CD4-positive, alpha-beta T cell (primary cell): ENCODE results near the gene LZTFL1. TPM values are rescaled to one million over a fixed set of nuclear protein-coding genes. Genes with fewer than 3 reads are reported as not detected.

Source experiments
- ATAC-seq: fragments of 200-7000 bp; cut with Tn5 transposase; one replicate; pipeline ENCODE4 v1.10.0; 2022; ENCODE audit warnings: mild to moderate bottlenecking; ENCODE audit not compliant: poor library complexity
- CTCF ChIA-PET: fragments of 350-600 bp; sonication (Branson Sonifier 250); formaldehyde crosslinking; loops from one replicate; lab custom pipeline; 2021; ENCODE audit warnings: antibody characterized with exemption, inconsistent platforms; lab: Charles Lee
- POLR2A ChIA-PET: fragments of 350-600 bp; sonication (Branson Sonifier 250); formaldehyde crosslinking; loops from one replicate; lab custom pipeline; 2021; ENCODE audit warnings: antibody characterized with exemption, inconsistent platforms; lab: Charles Lee
- DNase-seq, 14 experiments: peaks; one replicate each; pipeline ENCODE4 v3.0.0-alpha.2; 2013 to 2020; ENCODE audit warnings: mixed read lengths in 2 of 14
- H3K27ac ChIP-seq, 2 donors: one replicate each; pipeline versions ENCODE4 v1.5.1 to v1.7.0; 2013; ENCODE audit warnings: low read length in 2 of 2, low read depth in 1 of 2, mild to moderate bottlenecking in 1 of 2
- H3K27me3 ChIP-seq, 2 experiments: 1 replicate in 1 of 2; 2 replicates in 1 of 2; pipeline versions ENCODE4 v1.6.1 to v1.7.0; 2013; ENCODE audit warnings: low read length in 2 of 2, control low read depth in 1 of 2, mild to moderate bottlenecking in 1 of 2, moderate library complexity in 1 of 2; ENCODE audit not compliant: insufficient read depth in 2 of 2, control insufficient read depth in 1 of 2
- H3K36me3 ChIP-seq: one replicate; pipeline ENCODE4 v1.6.1; 2013; ENCODE audit warnings: low read length, control low read depth; ENCODE audit not compliant: insufficient read depth
- H3K4me1 ChIP-seq: one replicate; pipeline ENCODE4 v1.6.1; 2013; ENCODE audit warnings: low read length, control low read depth; ENCODE audit not compliant: insufficient read depth
- H3K4me3 ChIP-seq: one replicate; pipeline ENCODE4 v1.5.1; 2013; ENCODE audit warnings: mild to moderate bottlenecking, low read length, moderate library complexity
- H3K9me3 ChIP-seq, 2 experiments: 1 replicate in 1 of 2; 2 replicates in 1 of 2; pipeline versions ENCODE4 v1.6.1 to v1.7.0; 2013; ENCODE audit warnings: low read length in 2 of 2, mild to moderate bottlenecking in 2 of 2, control low read depth in 1 of 2, moderate library complexity in 1 of 2; ENCODE audit not compliant: control insufficient read depth in 1 of 2, insufficient read depth in 1 of 2
- H3K27ac Mint-ChIP-seq: one replicate; pipeline ENCODE4 v1.8.0; 2020; ENCODE audit warnings: mixed read lengths
- H3K27me3 Mint-ChIP-seq: one replicate; pipeline ENCODE4 v1.8.0; 2021; ENCODE audit warnings: mixed read lengths
- H3K36me3 Mint-ChIP-seq: one replicate; pipeline ENCODE4 v1.8.0; 2021; ENCODE audit warnings: low read depth, mixed read lengths
- H3K4me1 Mint-ChIP-seq: one replicate; pipeline ENCODE4 v1.8.0; 2021; ENCODE audit warnings: low read depth, mixed read lengths
- H3K4me3 Mint-ChIP-seq: one replicate; pipeline ENCODE4 v1.8.0; 2020; ENCODE audit warnings: mild to moderate bottlenecking, mixed read lengths
- H3K9me3 Mint-ChIP-seq: one replicate; pipeline ENCODE4 v1.8.0; 2020; ENCODE audit warnings: mixed read lengths
- intact Hi-C, 2 experiments: fragments of 100-400 bp; cut with DNase I in 1 of 2; cut with micrococcal nuclease in 1 of 2; formaldehyde crosslinking; loops; one replicate each; pipeline versions ENCODE4 v1.15.1 to v1.9.0; 2023 to 2025; cut with DNase I, micrococcal nuclease
- total RNA-seq, 174 experiments: library from RNA in 2 of 174; stranded (reverse) in 2 of 174; gene quantifications; one replicate each; pipeline ENCODE4 v1.2.3 and lab custom pipeline; 2021 to 2026
- TF ChIP-seq, protein P1 (sequence below): fragments of 200-600 bp; IDR thresholded peaks from one replicate; pipeline ENCODE4 v1.8.0; 2022; ENCODE audit warnings: antibody characterized with exemption, mild to moderate bottlenecking

Gene LZTFL1
- total RNA-seq, 2 experiments from 2014 or later, result 9.6 to 10.0 TPM

DNA sequence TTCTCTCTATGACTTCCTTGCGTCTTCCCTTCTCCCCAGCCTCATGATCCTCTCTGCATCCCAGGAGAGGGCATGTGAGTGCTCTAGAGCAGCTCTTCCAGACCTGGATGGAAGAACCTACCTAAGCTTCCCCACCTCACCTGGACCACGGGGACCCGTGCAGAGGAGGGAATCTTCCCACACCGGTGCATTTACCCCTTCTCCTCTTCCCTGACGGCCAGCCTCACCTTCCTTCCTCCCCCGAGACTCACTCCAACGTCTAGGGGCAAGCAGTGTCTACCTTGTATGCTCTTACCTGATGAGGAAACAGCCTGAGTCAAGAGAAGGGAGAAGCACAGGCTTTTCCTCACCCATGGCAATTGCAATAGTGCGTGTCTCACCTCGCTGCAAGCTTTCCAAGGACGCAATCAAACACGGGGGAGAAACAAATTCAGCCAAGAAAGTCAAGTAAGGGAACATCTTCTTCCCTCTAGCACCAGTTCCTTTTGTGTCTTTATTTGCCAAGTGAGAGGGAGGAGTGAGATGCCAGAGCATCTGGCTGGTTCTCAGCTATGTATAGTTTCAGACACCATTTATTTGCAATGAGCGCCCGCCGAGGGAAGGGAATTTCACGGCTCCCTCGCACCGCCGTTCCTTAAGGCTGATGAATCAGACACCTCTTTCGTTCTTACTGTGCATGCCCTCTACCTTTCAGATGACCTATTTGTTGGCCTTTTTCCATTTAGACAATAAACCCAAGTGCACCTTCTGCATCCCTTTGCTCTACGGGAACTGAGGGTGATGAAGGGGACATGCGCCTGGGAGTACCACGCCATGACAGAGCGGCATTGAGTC is 42.7 kb upstream of the LZTFL1 start:
- DNase-seq, result no peak
- no peaks in the 10 kb centered on the region for H3K27me3 ChIP-seq
- H3K4me1 ChIP-seq, result peaks cover 33% of the 10 kb centered on the region
- Mint-ChIP-seq H3K4me1 (peaks cover 40% of the 10 kb centered on the region), H3K9me3 (no peaks in the 10 kb centered on the region), H3K27me3 (no peaks in the 10 kb centered on the region), H3K36me3 (no peaks in the 10 kb centered on the region), H3K4me3 (no peak overlapping the region), H3K27ac (peak overlapping the region; percentile 50)
- ATAC-seq, result no peak
- intact Hi-C loops, result loop anchor here in 1 of 2 experiments (5.0 kb wide), 1 partner anchor 42 kb away; the partner anchor contains the start of gene LZTFL1
- POLR2A ChIA-PET, result no interaction called here
- H3K4me3 ChIP-seq, result no peak overlapping the region
- CTCF ChIA-PET, result no interaction called here
- no peaks in the 10 kb centered on the region for H3K9me3 ChIP-seq
- TF ChIP-seq, protein P1, sequence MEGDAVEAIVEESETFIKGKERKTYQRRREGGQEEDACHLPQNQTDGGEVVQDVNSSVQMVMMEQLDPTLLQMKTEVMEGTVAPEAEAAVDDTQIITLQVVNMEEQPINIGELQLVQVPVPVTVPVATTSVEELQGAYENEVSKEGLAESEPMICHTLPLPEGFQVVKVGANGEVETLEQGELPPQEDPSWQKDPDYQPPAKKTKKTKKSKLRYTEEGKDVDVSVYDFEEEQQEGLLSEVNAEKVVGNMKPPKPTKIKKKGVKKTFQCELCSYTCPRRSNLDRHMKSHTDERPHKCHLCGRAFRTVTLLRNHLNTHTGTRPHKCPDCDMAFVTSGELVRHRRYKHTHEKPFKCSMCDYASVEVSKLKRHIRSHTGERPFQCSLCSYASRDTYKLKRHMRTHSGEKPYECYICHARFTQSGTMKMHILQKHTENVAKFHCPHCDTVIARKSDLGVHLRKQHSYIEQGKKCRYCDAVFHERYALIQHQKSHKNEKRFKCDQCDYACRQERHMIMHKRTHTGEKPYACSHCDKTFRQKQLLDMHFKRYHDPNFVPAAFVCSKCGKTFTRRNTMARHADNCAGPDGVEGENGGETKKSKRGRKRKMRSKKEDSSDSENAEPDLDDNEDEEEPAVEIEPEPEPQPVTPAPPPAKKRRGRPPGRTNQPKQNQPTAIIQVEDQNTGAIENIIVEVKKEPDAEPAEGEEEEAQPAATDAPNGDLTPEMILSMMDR, result no peak
- no peak overlapping the region for H3K27ac ChIP-seq
- no peaks in the 10 kb centered on the region for H3K36me3 ChIP-seq

- no peak overlapping the region for H3K27ac ChIP-seq
- no peak overlapping the region for H3K4me3 Mint-ChIP-seq
- ChIA-PET CTCF (no interaction called here), POLR2A (interaction anchor here (0.8 to 2.4 kb wide), 5 partner anchors 10 to 192 kb away, joined by 3 to 6 read pairs (median 3); partner anchors contain the start of gene SACM1L)
- no peaks in the 10 kb centered on the region for H3K9me3 ChIP-seq
- H3K4me3 ChIP-seq, result no peak overlapping the region
- ATAC-seq (peak; percentile 90), DNase-seq (peak in 11 of 14 experiments; percentile 15 to 76 (median 29))
- peaks cover 26% of the 10 kb centered on the region for H3K4me1 ChIP-seq
- H3K36me3 ChIP-seq, result no peaks in the 10 kb centered on the region
- H3K36me3 Mint-ChIP-seq, result no peaks in the 10 kb centered on the region
- no peaks in the 10 kb centered on the region for H3K27me3 Mint-ChIP-seq
- intact Hi-C loops, result no loop called here
- H3K27ac Mint-ChIP-seq, result peak overlapping the region; percentile 0
- no peaks in the 10 kb centered on the region for H3K27me3 ChIP-seq
- TF ChIP-seq, protein P1, result no peak
- H3K4me1 Mint-ChIP-seq, result peaks cover 31% of the 10 kb centered on the region
- no peaks in the 10 kb centered on the region for H3K9me3 Mint-ChIP-seq
Measured at GRCh38 chr3:45881078-45882022, 39.4 kb upstream of the LZTFL1 start.

DNA sequence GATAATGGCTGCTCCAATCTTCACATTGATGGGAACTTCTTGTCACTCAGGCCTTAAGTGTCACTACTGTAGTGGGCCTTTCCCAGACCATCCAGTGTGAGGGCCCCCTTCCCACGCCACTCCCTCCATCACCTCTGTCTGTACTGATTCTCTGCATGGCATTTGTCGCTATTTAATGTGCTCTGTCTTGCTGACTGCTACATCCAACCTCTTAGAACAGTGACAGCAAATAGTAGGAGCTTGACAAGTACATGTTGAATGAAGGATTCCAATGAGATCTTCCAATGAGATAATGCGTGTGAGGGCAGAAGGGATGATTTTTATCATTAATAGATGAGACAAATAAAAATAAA is 38.8 kb upstream of the LZTFL1 start:
- H3K4me3 ChIP-seq, result no peak overlapping the region
- H3K9me3 ChIP-seq, result no peaks in the 10 kb centered on the region
- ChIA-PET CTCF (no interaction called here), POLR2A (interaction anchor here (1.5 to 2.4 kb wide), 3 partner anchors 10 to 14 kb away, joined by 3 to 6 read pairs (median 4); no protein-coding TSS in a partner anchor)
- no peaks in the 10 kb centered on the region for H3K27me3 ChIP-seq
- DNase-seq (no peak), ATAC-seq (no peak)
- intact Hi-C loops, result no loop called here
- TF ChIP-seq, protein P1, result no peak
- Mint-ChIP-seq H3K27me3 (no peaks in the 10 kb centered on the region), H3K27ac (peak overlapping the region; percentile 0), H3K4me1 (peaks cover 25% of the 10 kb centered on the region), H3K9me3 (no peaks in the 10 kb centered on the region), H3K4me3 (no peak overlapping the region), H3K36me3 (no peaks in the 10 kb centered on the region)
- no peaks in the 10 kb centered on the region for H3K36me3 ChIP-seq
- no peak overlapping the region for H3K27ac ChIP-seq
- peaks cover 24% of the 10 kb centered on the region for H3K4me1 ChIP-seq
